Smooth muscle cell (in vitro differentiated cells): Measurements from ENCODE around the gene OPN3. TPM values are rescaled to one million over a fixed set of nuclear protein-coding genes. Genes with fewer than 3 reads are reported as not detected.

Experiments
- DNase-seq: peaks from one replicate; lab custom pipeline; 2025; ENCODE audit not compliant: unreplicated experiment; lab: John Stamatoyannopoulos, UW
- H2AFZ ChIP-seq: fragments of 200-600 bp; sonication (generic); 2 replicates; pipeline ENCODE4 v1.6.0; 2016; ENCODE audit warnings: antibody characterized with exemption, low read depth, mild to moderate bottlenecking
- H3F3A ChIP-seq: fragments of 200-600 bp; sonication (generic); 2 replicates; pipeline ENCODE4 v1.6.0; 2017; ENCODE audit warnings: antibody characterized with exemption, low read depth
- H3K27ac ChIP-seq: fragments of 200-600 bp; sonication (generic); 2 replicates; pipeline ENCODE4 v1.5.1; 2016; ENCODE audit warnings: low read depth, mild to moderate bottlenecking
- H3K27me3 ChIP-seq: fragments of 200-600 bp; sonication (generic); 2 replicates; pipeline ENCODE4 v1.6.1; 2016; ENCODE audit warnings: low read depth, mild to moderate bottlenecking
- H3K36me3 ChIP-seq: fragments of 200-600 bp; sonication (generic); 2 replicates; pipeline ENCODE4 v1.5.1; 2016; ENCODE audit warnings: low read depth
- H3K4me1 ChIP-seq: fragments of 200-600 bp; sonication (generic); 2 replicates; pipeline ENCODE4 v1.5.1; 2016; ENCODE audit warnings: low read depth
- H3K4me2 ChIP-seq: fragments of 200-600 bp; sonication (generic); 2 replicates; pipeline ENCODE4 v1.6.0; 2016; ENCODE audit warnings: mild to moderate bottlenecking
- H3K4me3 ChIP-seq: fragments of 200-600 bp; sonication (generic); 2 replicates; pipeline ENCODE4 v1.5.1; 2016; ENCODE audit warnings: mild to moderate bottlenecking
- H3K79me2 ChIP-seq: fragments of 200-600 bp; sonication (generic); 2 replicates; pipeline ENCODE4 v1.6.0; 2016; ENCODE audit warnings: low read depth, mild to moderate bottlenecking
- H3K9ac ChIP-seq: fragments of 200-600 bp; sonication (generic); 2 replicates; pipeline ENCODE4 v1.6.0; 2016; ENCODE audit warnings: low read depth
- H3K9me3 ChIP-seq: fragments of 200-600 bp; sonication (generic); replicated peaks from 2 replicates; pipeline ENCODE4 v1.5.1; 2016; ENCODE audit warnings: low read depth
- H4K20me1 ChIP-seq: fragments of 200-600 bp; sonication (generic); 2 replicates; pipeline ENCODE4 v1.6.0; 2016; ENCODE audit warnings: low read depth
- WGBS: methylation state at CpG from one replicate; pipeline ENCODE4 v1.1.7; 2016; ENCODE audit warnings: low lambda C conversion rate; 5-methylcytosine and 5-hydroxymethylcytosine counted together
- polyA plus RNA-seq: library from polyadenylated mRNA; unstranded; fragments of >200 nt; fragmentation: Nextera tagmentation; extraction: Ambion mirVana; gene quantifications from 2 replicates; pipeline ENCODE4 v1.2.1, GENCODE V29; 2016
- total RNA-seq: library from RNA; depleted of rRNA; stranded (reverse); fragments of >200 nt; gene quantifications from 2 replicates; pipeline ENCODE4 v1.2.3, GENCODE V29; 2014
- TF ChIP-seq, protein P1 (sequence below): fragments of 200-600 bp; sonication (generic); IDR thresholded peaks from 2 replicates; pipeline ENCODE4 v1.5.1; 2017; ENCODE audit warnings: borderline replicate concordance, mild to moderate bottlenecking, antibody characterized with exemption; ENCODE audit not compliant: insufficient read depth, poor library complexity, severe bottlenecking

Gene OPN3
- total and polyA plus RNA-seq, 2 experiments from 2014 or later: 24.8 to 33.0 TPM

DNA sequence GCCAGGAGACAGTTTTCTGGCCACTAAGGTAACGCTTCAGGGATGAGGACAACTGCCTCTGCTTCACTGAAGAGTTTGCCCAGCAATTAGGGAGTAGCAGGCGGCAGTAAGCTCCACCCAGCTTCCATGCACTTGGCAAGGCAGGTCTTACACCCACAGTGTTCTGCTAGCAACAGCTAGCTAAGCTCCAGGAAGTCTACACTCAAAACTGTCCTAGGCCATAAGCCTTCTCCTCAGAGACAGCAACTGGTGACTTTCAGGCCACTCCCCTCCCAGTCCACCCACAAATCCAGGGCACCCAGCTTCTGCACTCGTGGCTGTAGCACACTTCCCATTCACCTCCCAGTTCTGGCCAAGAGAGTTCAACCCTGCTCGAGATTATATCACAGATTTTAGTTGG, 60.7 kb downstream of the OPN3 start:
- TF ChIP-seq, protein P1, sequence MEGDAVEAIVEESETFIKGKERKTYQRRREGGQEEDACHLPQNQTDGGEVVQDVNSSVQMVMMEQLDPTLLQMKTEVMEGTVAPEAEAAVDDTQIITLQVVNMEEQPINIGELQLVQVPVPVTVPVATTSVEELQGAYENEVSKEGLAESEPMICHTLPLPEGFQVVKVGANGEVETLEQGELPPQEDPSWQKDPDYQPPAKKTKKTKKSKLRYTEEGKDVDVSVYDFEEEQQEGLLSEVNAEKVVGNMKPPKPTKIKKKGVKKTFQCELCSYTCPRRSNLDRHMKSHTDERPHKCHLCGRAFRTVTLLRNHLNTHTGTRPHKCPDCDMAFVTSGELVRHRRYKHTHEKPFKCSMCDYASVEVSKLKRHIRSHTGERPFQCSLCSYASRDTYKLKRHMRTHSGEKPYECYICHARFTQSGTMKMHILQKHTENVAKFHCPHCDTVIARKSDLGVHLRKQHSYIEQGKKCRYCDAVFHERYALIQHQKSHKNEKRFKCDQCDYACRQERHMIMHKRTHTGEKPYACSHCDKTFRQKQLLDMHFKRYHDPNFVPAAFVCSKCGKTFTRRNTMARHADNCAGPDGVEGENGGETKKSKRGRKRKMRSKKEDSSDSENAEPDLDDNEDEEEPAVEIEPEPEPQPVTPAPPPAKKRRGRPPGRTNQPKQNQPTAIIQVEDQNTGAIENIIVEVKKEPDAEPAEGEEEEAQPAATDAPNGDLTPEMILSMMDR: no peak
- H3F3A ChIP-seq: no peaks in the 10 kb centered on the region
- no peaks in the 10 kb centered on the region for H3K4me1 ChIP-seq
- no peak overlapping the region for H2AFZ ChIP-seq
- no peaks in the 10 kb centered on the region for H3K27me3 ChIP-seq
- DNase-seq: no peak
- H3K79me2 ChIP-seq: no peaks in the 10 kb centered on the region
- H3K27ac ChIP-seq: no peak overlapping the region
- no peaks in the 10 kb centered on the region for H3K36me3 ChIP-seq
- no peaks in the 10 kb centered on the region for H3K9me3 ChIP-seq
- no peak overlapping the region for H3K9ac ChIP-seq
- WGBS: 74% methylated on average over 4 of the region's 4 CpGs
- no peaks in the 10 kb centered on the region for H4K20me1 ChIP-seq
- no peak overlapping the region for H3K4me2 ChIP-seq
- H3K4me3 ChIP-seq: no peak overlapping the region

DNA sequence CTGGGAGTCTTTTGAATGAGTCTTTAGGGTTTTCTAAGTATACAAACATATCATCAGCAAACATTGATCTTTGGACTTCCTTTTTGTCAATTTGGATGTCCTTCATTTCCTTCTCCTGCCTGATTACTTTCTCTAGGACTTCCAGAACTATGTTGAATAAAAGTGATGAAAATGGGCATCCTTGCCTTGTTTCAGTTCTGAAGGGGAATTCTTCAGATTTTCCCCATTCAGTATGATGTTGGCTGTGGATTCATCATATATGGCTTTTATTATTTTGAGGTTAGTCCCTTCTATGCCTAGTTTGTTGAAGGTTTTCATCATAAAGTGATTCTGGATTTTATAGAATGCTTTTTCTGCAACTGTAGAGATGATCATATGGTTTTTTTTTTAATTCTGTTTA, 66.0 kb downstream of the OPN3 start:
- H3K27me3 ChIP-seq: no peaks in the 10 kb centered on the region
- DNase-seq: no peak
- H3K4me3 ChIP-seq: no peak overlapping the region
- H3K4me1 ChIP-seq: no peaks in the 10 kb centered on the region
- H3K9me3 ChIP-seq: no peaks in the 10 kb centered on the region
- H3F3A ChIP-seq: no peaks in the 10 kb centered on the region
- no peaks in the 10 kb centered on the region for H3K36me3 ChIP-seq
- no peak overlapping the region for H2AFZ ChIP-seq
- no peak overlapping the region for H3K27ac ChIP-seq
- no peaks in the 10 kb centered on the region for H3K79me2 ChIP-seq
- H3K9ac ChIP-seq: no peak overlapping the region
- TF ChIP-seq, protein P1: no peak
- no peaks in the 10 kb centered on the region for H4K20me1 ChIP-seq
- no peak overlapping the region for H3K4me2 ChIP-seq

DNA sequence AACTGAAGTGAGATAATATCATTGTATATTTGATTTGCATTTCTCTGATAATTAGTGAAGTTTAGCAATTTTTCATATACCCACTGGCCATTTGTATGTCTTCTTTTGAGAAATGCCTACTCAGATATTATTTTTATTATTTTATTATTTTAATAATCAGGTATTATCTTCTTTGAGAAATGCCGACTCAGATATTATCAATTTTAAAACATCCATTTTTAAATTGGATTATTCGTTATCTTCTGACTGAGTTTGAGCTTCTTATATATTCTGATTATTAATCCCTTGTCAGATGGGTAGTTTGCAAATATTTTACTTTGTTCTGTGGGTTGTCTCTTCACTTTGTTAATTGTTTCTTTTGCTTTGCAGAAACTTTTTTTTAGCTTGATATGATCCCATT, 70.3 kb downstream of the OPN3 start:
- TF ChIP-seq, protein P1: no peak
- H3K9me3 ChIP-seq: no peaks in the 10 kb centered on the region
- DNase-seq: no peak

DNA sequence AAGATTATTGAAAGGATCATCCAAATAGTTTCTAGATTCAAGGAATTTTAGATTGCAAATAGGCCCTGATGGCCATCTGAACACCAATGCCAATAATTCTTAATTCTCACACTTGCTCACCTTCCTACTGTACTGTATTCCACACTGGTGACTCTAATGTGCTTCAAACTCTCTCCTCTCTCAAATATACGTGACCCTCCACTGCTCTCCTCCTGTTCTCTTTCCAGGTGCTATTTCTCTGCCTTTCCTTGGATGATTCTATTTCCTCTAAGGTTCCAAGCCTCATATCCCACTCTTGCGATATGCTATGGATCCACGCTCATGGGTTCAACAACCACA, 79.4 kb downstream of the OPN3 start:
- Histone ChIP-seq H3K9me3 (no peaks in the 10 kb centered on the region), H3K36me3 (no peaks in the 10 kb centered on the region), H3K9ac (no peak overlapping the region), H3K4me3 (no peak overlapping the region), H2AFZ (no peak overlapping the region), H3K27me3 (no peaks in the 10 kb centered on the region), H4K20me1 (no peaks in the 10 kb centered on the region), H3K4me2 (no peak overlapping the region), H3K79me2 (no peaks in the 10 kb centered on the region), H3F3A (no peaks in the 10 kb centered on the region), H3K4me1 (no peaks in the 10 kb centered on the region), H3K27ac (no peak overlapping the region)
- 72% methylated on average over 3 of the region's 3 CpGs for WGBS
- no peak for DNase-seq
- TF ChIP-seq, protein P1: no peak

More for the DNA sequence above, 70.3 kb downstream of the OPN3 start:
- no peak overlapping the region for H3K4me2 ChIP-seq
- H3F3A ChIP-seq: no peaks in the 10 kb centered on the region
- no peaks in the 10 kb centered on the region for H3K27me3 ChIP-seq
- no peaks in the 10 kb centered on the region for H3K79me2 ChIP-seq
- H2AFZ ChIP-seq: no peak overlapping the region
- H3K4me1 ChIP-seq: no peaks in the 10 kb centered on the region
- H3K4me3 ChIP-seq: no peak overlapping the region
- 77% methylated on average over 2 of the region's 2 CpGs for WGBS
- H4K20me1 ChIP-seq: no peaks in the 10 kb centered on the region
- no peak overlapping the region for H3K9ac ChIP-seq
- H3K36me3 ChIP-seq: no peaks in the 10 kb centered on the region
- no peak overlapping the region for H3K27ac ChIP-seq
